Lower lobe of right lung (tissue), 2 donors: ENCODE data around the gene AVPI1. TPM values are rescaled to one million over a fixed set of nuclear protein-coding genes. Genes with fewer than 3 reads are reported as not detected.
"Not testable (repeated sequence)": the region's sequence is repeated elsewhere in the genome, so short reads cannot be mapped to it uniquely, and the experiment has no call there.

ENCODE experiments used
- ATAC-seq, 2 donors: fragments of 200-7000 bp; cut with Tn5 transposase; one replicate each; pipeline ENCODE4 v1.9.1; 2020 to 2022; ENCODE audit warnings: mild to moderate bottlenecking in 2 of 2, moderate library complexity in 2 of 2
- DNase-seq: peaks from one replicate; pipeline ENCODE4 v3.0.0-alpha.2; 2020
- H3K27ac ChIP-seq: fragments of 200-600 bp; one replicate; pipeline ENCODE4 v1.8.0; 2022
- H3K27me3 ChIP-seq: fragments of 200-600 bp; one replicate; pipeline ENCODE4 v1.8.0; 2022; ENCODE audit warnings: low read depth
- H3K36me3 ChIP-seq: fragments of 200-600 bp; one replicate; pipeline ENCODE4 v1.8.0; 2022; ENCODE audit warnings: mild to moderate bottlenecking
- H3K4me1 ChIP-seq: fragments of 200-600 bp; one replicate; pipeline ENCODE4 v1.8.0; 2022
- H3K4me3 ChIP-seq: fragments of 200-600 bp; one replicate; pipeline ENCODE4 v1.8.0; 2022; ENCODE audit warnings: mild to moderate bottlenecking
- H3K9me3 ChIP-seq: fragments of 200-600 bp; one replicate; pipeline ENCODE4 v1.8.0; 2022
- intact Hi-C: fragments of 100-400 bp; cut with DNase I; formaldehyde crosslinking; loops from one replicate; pipeline ENCODE4 v1.11.0; 2022
- total RNA-seq: library from RNA; stranded (reverse); fragmentation: NEBNext Ultra II Directional; extraction: Animal tissue kit (Norgen Biotek cat#: 25700); gene quantifications from one replicate; pipeline ENCODE4 v1.2.1, GENCODE V29; 2021
- TF ChIP-seq, protein P1 (sequence below): fragments of 200-600 bp; IDR thresholded peaks from one replicate; pipeline ENCODE4 v1.8.0; 2022; ENCODE audit warnings: antibody characterized with exemption, mild to moderate bottlenecking
- donor health status: DM: no; HTN: yes; CAD: no; lungs with severe emphysema.

The AVPI1 gene
- total RNA-seq, 1 donor from 2014 or later: 22.6 TPM

GRCh38 chr10:97650726-97651125 is 36.3 kb downstream of the AVPI1 start:
- intact Hi-C loops: no loop called here
- H3K4me3 ChIP-seq: no peak overlapping the region
- ATAC-seq: no peak
- no peaks in the 10 kb centered on the region for H3K27me3 ChIP-seq
- TF ChIP-seq, protein P1, sequence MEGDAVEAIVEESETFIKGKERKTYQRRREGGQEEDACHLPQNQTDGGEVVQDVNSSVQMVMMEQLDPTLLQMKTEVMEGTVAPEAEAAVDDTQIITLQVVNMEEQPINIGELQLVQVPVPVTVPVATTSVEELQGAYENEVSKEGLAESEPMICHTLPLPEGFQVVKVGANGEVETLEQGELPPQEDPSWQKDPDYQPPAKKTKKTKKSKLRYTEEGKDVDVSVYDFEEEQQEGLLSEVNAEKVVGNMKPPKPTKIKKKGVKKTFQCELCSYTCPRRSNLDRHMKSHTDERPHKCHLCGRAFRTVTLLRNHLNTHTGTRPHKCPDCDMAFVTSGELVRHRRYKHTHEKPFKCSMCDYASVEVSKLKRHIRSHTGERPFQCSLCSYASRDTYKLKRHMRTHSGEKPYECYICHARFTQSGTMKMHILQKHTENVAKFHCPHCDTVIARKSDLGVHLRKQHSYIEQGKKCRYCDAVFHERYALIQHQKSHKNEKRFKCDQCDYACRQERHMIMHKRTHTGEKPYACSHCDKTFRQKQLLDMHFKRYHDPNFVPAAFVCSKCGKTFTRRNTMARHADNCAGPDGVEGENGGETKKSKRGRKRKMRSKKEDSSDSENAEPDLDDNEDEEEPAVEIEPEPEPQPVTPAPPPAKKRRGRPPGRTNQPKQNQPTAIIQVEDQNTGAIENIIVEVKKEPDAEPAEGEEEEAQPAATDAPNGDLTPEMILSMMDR: no peak
- H3K27ac ChIP-seq: peak overlapping the region; percentile 24
- peaks cover 42% of the 10 kb centered on the region for H3K36me3 ChIP-seq
- DNase-seq: no peak
- no peaks in the 10 kb centered on the region for H3K9me3 ChIP-seq
- H3K4me1 ChIP-seq: peaks cover 39% of the 10 kb centered on the region

- ATAC-seq, DNase-seq, intact Hi-C loops, H3K4me3 ChIP-seq, H3K9me3 ChIP-seq, H3K27me3 ChIP-seq: not testable (repeated sequence)
- Histone ChIP-seq H3K36me3 (peaks cover 47% of the 10 kb centered on the region), H3K27ac (peak overlapping the region; percentile 34), H3K4me1 (peaks cover 39% of the 10 kb centered on the region)
Observed at GRCh38 chr10:97649405-97649750, 37.7 kb downstream of the AVPI1 start.

DNA sequence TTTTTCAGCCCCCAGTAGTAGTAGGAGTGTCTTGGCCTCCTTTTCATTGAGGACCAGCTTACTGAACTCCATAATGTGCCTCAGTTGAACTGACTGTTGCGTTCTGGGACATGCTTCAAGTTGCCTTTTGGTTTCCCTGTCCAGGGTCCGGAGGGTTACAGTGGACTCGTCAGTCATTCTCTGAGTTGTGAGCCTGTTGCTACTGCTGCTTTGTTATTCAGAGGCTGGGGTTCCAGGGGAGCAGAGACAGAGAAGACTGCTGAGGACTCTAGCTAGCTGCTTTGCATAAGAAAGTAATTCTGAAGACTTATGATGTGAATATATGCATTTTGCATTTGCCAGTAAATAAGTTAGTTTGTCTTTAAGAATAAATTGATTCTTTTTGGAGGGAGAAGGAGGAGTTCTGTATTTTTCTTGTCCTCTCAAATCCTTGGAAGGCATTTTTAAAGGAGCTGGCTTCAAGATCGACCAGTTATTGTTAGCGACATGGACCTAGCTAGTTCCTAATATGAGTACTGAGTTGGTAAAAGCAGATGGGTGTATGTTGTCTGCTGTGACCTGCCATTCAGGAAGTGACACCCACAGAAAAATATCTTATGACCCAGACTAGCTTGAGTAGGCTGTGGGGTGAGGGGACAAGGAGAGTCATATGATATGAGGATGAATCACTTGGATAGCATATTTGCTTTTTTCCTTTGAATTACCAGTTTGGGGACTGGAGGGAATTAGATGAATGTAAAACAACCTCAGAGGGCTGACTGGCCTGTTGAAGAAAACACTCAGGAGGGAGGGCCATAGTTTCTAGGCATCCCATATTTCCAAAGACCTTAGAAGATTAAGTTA is 38.3 kb downstream of the AVPI1 start:
- intact Hi-C loops: no loop called here
- TF ChIP-seq, protein P1: no peak
- no peak for DNase-seq
- no peak overlapping the region for H3K4me3 ChIP-seq
- peak; percentile 87 to 91 for ATAC-seq
- H3K36me3 ChIP-seq: peaks cover 45% of the 10 kb centered on the region
- H3K9me3 ChIP-seq: no peaks in the 10 kb centered on the region
- H3K27ac ChIP-seq: peak overlapping the region; percentile 73
- H3K27me3 ChIP-seq: no peaks in the 10 kb centered on the region
- H3K4me1 ChIP-seq: peaks cover 39% of the 10 kb centered on the region

DNA sequence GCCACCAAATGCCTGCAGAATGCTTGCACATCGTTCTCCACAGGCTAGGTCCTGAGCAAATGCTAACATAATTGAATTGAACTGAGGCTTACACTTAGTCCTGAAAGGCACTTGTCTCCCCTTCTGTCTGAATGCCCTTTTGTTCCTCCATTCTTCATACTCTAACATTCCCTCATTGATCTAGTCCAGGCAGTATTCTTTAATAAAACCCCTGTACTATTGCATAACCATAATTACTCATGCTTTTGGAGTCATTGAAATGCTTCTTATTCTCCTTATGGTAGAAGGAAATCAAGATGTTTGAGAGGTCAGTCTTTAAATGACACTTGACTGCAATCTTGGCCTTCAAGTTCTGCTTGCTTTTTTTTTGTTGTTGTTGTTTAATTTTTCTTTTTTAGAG is 39.5 kb downstream of the AVPI1 start:
- ATAC-seq (peak; percentile 26 to 58), DNase-seq (no peak)
- TF ChIP-seq, protein P1: no peak
- H3K4me3 ChIP-seq: no peak overlapping the region
- no peaks in the 10 kb centered on the region for H3K27me3 ChIP-seq
- peaks cover 33% of the 10 kb centered on the region for H3K36me3 ChIP-seq
- no peaks in the 10 kb centered on the region for H3K9me3 ChIP-seq
- peaks cover 49% of the 10 kb centered on the region for H3K4me1 ChIP-seq
- intact Hi-C loops: no loop called here
- H3K27ac ChIP-seq: peak overlapping the region; percentile 73

GRCh38 chr10:97644936-97645335 is 42.1 kb downstream of the AVPI1 start:
- TF ChIP-seq, protein P1: no peak
- intact Hi-C loops: no loop called here
- H3K27me3 ChIP-seq: no peaks in the 10 kb centered on the region

DNA sequence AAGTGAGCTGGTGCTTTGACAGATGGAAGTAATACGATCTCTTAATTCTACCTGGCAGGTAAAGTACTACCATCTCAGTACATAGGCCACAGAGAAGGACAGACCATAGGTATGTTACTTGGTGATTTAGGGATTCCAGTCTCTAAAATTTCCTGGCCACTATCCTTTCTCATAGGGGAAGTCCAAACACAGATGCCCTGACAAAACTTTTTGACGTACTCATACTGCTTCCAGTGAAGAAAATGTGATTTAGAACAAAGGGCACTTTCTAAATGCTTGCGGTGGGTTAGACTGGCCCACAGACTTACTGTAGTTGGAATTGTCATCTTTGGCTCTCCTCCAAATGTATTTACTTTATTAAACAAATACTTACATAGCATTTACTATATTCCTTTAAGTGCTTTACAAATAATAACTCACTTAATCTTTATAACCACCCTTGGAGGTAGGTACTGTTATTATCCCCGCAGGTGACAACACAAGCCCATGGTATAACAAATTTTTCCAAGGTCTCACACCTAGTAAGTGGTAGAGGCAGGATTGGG is 43.5 kb downstream of the AVPI1 start:
- ATAC-seq: no peak
- Histone ChIP-seq H3K27ac (no peak overlapping the region), H3K4me3 (no peak overlapping the region), H3K9me3 (no peaks in the 10 kb centered on the region), H3K27me3 (no peaks in the 10 kb centered on the region), H3K36me3 (peaks cover 13% of the 10 kb centered on the region), H3K4me1 (peaks cover 41% of the 10 kb centered on the region)
- intact Hi-C loops: no loop called here
- DNase-seq: no peak
- TF ChIP-seq, protein P1: no peak

More at GRCh38 chr10:97644936-97645335, 42.1 kb downstream of the AVPI1 start:
- Histone ChIP-seq H3K9me3 (no peaks in the 10 kb centered on the region), H3K4me3 (no peak overlapping the region), H3K4me1 (peaks cover 54% of the 10 kb centered on the region), H3K36me3 (peaks cover 13% of the 10 kb centered on the region), H3K27ac (no peak overlapping the region)
- ATAC-seq (no peak), DNase-seq (no peak)

DNA sequence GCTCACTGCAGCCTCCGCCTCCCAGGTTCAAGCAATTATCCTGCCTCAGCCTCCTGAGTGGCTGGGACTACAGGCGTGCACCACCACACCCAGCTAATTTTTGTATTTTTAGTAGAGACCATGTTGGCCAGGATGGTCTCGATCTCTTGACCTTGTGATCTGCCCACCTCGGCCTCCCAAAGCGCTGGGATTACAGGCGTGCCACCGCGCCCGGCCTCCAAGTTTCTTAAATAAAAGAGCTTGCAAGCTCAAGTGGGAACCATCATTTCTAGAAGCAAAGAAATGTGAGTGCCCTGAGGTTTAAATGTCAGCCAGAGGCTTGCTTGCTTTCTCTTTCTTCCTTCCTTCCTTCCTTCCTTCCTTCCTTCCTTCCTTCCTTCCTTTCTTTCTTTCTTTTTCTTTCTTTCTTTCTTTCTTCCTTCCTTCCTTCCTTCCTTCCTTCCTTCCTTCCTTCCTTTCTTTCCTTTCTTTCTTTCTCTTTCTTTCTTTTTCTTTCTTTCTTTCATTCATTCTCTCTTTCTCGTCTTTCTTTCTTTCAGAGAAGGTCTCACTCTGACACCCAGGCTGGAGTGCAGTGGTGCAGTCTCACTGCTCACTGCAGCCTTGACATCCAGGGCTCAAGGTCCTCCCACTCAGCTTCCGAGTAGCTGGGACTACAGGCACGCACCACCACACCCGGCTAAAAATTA is 44.4 kb downstream of the AVPI1 start:
- ATAC-seq, intact Hi-C loops, H3K27me3 ChIP-seq, H3K27ac ChIP-seq, H3K9me3 ChIP-seq, DNase-seq: not testable (repeated sequence)
- Histone ChIP-seq H3K4me1 (peaks cover 32% of the 10 kb centered on the region), H3K4me3 (peak overlapping the region; percentile 82), H3K36me3 (peaks cover 13% of the 10 kb centered on the region)
